ENCODE results near the gene EZH1. TPM values are rescaled to one million over a fixed set of nuclear protein-coding genes. Genes with fewer than 3 reads are reported as not detected.

The EZH1 gene
- total RNA-seq, 1 experiment from 2014 or later, result 17.7 TPM

GRCh38 chr17:42690596-42690995 lies 54.2 kb downstream of the EZH1 start:
- in situ Hi-C loops (cut with HindIII; ENCODE audit: low pct_unique_long_range_greater_than_20kb, low sequenced_read_pairs), result no loop called here
- intact Hi-C loops (cut with micrococcal nuclease; ENCODE audit: unreplicated experiment), result no loop called here
- no peaks in the 10 kb centered on the region for H3K36me3 ChIP-seq (ENCODE audit: control insufficient read depth, insufficient read depth, low read length)
- BruUV-seq (replicated peaks), result no TSS peak
- ChIA-PET CTCF (no interaction called here), POLR2A (no interaction called here)
- H3K27ac ChIP-seq (ENCODE audit: low read length), result no peak overlapping the region
- H3K4me3 ChIP-seq (ENCODE audit: low read depth in 2 of 2, low read length in 2 of 2), result no peak overlapping the region
- H3K4me1 ChIP-seq (ENCODE audit: control insufficient read depth, insufficient read depth, low read length), result no peaks in the 10 kb centered on the region
- H3K27me3 ChIP-seq (ENCODE audit: control insufficient read depth, insufficient read depth, low read length), result no peaks in the 10 kb centered on the region
- no peaks in the 10 kb centered on the region for H3K9me3 ChIP-seq (ENCODE audit: control insufficient read depth, insufficient read depth, low read depth, low read length)
- no peak for DNase-seq (ENCODE audit: low read depth, low spot score)
- no peak for TF ChIP-seq SIN3A (IDR thresholded peaks at IDR 0.05; ENCODE audit: borderline replicate concordance, insufficient read depth, low read depth, low read length)
- TF ChIP-seq REST (IDR thresholded peaks at IDR 0.05; ENCODE audit: insufficient read depth in 1 of 2, low read depth in 2 of 2, low read length in 1 of 2), result no peak
- TF ChIP-seq, protein P1, sequence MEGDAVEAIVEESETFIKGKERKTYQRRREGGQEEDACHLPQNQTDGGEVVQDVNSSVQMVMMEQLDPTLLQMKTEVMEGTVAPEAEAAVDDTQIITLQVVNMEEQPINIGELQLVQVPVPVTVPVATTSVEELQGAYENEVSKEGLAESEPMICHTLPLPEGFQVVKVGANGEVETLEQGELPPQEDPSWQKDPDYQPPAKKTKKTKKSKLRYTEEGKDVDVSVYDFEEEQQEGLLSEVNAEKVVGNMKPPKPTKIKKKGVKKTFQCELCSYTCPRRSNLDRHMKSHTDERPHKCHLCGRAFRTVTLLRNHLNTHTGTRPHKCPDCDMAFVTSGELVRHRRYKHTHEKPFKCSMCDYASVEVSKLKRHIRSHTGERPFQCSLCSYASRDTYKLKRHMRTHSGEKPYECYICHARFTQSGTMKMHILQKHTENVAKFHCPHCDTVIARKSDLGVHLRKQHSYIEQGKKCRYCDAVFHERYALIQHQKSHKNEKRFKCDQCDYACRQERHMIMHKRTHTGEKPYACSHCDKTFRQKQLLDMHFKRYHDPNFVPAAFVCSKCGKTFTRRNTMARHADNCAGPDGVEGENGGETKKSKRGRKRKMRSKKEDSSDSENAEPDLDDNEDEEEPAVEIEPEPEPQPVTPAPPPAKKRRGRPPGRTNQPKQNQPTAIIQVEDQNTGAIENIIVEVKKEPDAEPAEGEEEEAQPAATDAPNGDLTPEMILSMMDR (IDR thresholded peaks at IDR 0.05), result no peak
- no peak for TF ChIP-seq TCF7L2 (IDR thresholded peaks at IDR 0.05; ENCODE audit: low read depth, low read length)
- TF ChIP-seq POLR2AphosphoS5 (IDR thresholded peaks at IDR 0.05; ENCODE audit: low read depth, low read length), result no peak
- no peak for ATAC-seq

- POLR2A ChIA-PET, result no interaction called here
- Histone ChIP-seq H3K27me3 (ENCODE audit: control insufficient read depth, insufficient read depth, low read length) (no peaks in the 10 kb centered on the region), H3K4me3 (ENCODE audit: low read depth in 2 of 2, low read length in 2 of 2) (no peak overlapping the region), H3K4me1 (ENCODE audit: control insufficient read depth, insufficient read depth, low read length) (no peaks in the 10 kb centered on the region), H3K9me3 (ENCODE audit: control insufficient read depth, insufficient read depth, low read depth, low read length) (no peaks in the 10 kb centered on the region), H3K27ac (ENCODE audit: low read length) (no peak overlapping the region), H3K36me3 (ENCODE audit: control insufficient read depth, insufficient read depth, low read length) (no peaks in the 10 kb centered on the region)
- CTCF ChIA-PET, result no interaction called here
- intact Hi-C loops (cut with micrococcal nuclease; ENCODE audit: unreplicated experiment), result no loop called here
- in situ Hi-C loops (cut with HindIII; ENCODE audit: low pct_unique_long_range_greater_than_20kb, low sequenced_read_pairs), result no loop called here
- BruUV-seq (replicated peaks), result no TSS peak
- no peak for TF ChIP-seq REST (IDR thresholded peaks at IDR 0.05; ENCODE audit: insufficient read depth in 1 of 2, low read depth in 2 of 2, low read length in 1 of 2)
- no peak for TF ChIP-seq SIN3A (IDR thresholded peaks at IDR 0.05; ENCODE audit: borderline replicate concordance, insufficient read depth, low read depth, low read length)
- no peak for TF ChIP-seq POLR2AphosphoS5 (IDR thresholded peaks at IDR 0.05; ENCODE audit: low read depth, low read length)
- TF ChIP-seq TCF7L2 (IDR thresholded peaks at IDR 0.05; ENCODE audit: low read depth, low read length), result no peak
- TF ChIP-seq, protein P1 (IDR thresholded peaks at IDR 0.05), result no peak
- DNase-seq (ENCODE audit: low read depth, low spot score), result no peak
- ATAC-seq, result no peak
Observed at GRCh38 chr17:42687707-42688320, 57.0 kb downstream of the EZH1 start.
